ENCODE results near the gene TYROBP. TPM values are rescaled to one million over a fixed set of nuclear protein-coding genes. Genes with fewer than 3 reads are reported as not detected.

Gene TYROBP
- total and polyA plus RNA-seq, 2 of the 8 experiments (the other 6 are each of a cell fraction or from before 2014, with no cell fraction given): 0.18 TPM; not detected in 1

DNA sequence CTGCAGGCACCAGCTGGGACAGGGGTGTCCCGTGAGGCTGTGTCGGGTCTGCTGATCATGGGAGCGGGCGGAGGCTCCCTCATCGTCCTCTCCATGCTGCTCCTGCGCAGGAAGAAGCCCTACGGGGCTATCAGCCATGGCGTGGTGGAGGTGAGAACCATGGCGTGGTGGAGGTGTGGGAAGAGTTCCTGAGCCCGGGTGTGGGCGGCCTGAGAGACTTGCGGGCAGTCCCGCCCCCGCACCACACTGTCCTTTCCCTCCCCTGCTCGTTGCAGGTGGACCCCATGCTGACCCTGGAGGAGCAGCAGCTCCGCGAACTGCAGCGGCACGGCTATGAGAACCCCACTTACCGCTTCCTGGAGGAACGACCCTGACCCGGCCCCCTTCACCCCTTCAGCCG, 29.0 kb downstream of the TYROBP start (continued):
- TF ChIP-seq NANOG (IDR thresholded peaks at IDR 0.05; ENCODE audit: insufficient read depth, low read depth, low read length, poor library complexity, severe bottlenecking): no peak

Data from H1 (cell line).